Fibroblast of villous mesenchyme (primary cell): ENCODE measurements around the gene FSTL4. TPM values are rescaled to one million over a fixed set of nuclear protein-coding genes. Genes with fewer than 3 reads are reported as not detected.
A peak's percentile ranks its signal among the peaks of the same experiment; 100 is the strongest.

Source experiments
- DNase-seq: peaks from one replicate; pipeline ENCODE4 v3.0.0-alpha.2; 2010; ENCODE audit warnings: low read depth
- H3K4me3 ChIP-seq: 2 replicates; pipeline ENCODE4 v1.5.1; 2011; ENCODE audit warnings: low read depth, mild to moderate bottlenecking, low read length
- total RNA-seq: library from RNA; depleted of rRNA; stranded (reverse); fragments of >200 nt; gene quantifications from 2 replicates; pipeline ENCODE4 v1.2.3, GENCODE V29; 2012
- TF ChIP-seq, protein P1 (sequence below): IDR thresholded peaks from 2 replicates; pipeline ENCODE4 v1.5.1; 2012; ENCODE audit warnings: low read depth, mild to moderate bottlenecking, low read length; ENCODE audit not compliant: insufficient read depth

The FSTL4 gene
- total RNA-seq, 1 donor, result not detected

DNA sequence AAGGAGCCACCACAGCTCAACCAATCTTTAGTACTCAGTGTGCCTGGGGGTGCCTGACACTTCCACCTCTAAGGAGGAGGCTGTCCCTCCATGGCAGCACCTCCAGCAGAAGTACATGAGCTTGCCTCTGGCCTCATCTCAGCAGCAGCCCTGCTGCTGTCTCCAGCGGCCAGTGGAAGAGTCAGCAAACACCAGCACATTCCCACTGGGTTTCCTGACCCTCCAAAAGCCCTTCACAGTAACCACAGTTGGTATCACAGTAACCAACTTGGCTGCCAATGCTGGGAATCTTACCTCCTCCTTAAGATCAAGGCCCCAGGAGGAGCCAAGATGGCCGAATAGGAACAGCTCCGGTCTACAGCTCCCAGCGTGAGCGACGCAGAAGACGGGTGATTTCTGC, 29.4 kb downstream of the FSTL4 start:
- no peak for DNase-seq
- H3K4me3 ChIP-seq, result no peak overlapping the region
- TF ChIP-seq, protein P1, sequence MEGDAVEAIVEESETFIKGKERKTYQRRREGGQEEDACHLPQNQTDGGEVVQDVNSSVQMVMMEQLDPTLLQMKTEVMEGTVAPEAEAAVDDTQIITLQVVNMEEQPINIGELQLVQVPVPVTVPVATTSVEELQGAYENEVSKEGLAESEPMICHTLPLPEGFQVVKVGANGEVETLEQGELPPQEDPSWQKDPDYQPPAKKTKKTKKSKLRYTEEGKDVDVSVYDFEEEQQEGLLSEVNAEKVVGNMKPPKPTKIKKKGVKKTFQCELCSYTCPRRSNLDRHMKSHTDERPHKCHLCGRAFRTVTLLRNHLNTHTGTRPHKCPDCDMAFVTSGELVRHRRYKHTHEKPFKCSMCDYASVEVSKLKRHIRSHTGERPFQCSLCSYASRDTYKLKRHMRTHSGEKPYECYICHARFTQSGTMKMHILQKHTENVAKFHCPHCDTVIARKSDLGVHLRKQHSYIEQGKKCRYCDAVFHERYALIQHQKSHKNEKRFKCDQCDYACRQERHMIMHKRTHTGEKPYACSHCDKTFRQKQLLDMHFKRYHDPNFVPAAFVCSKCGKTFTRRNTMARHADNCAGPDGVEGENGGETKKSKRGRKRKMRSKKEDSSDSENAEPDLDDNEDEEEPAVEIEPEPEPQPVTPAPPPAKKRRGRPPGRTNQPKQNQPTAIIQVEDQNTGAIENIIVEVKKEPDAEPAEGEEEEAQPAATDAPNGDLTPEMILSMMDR, result no peak

DNA sequence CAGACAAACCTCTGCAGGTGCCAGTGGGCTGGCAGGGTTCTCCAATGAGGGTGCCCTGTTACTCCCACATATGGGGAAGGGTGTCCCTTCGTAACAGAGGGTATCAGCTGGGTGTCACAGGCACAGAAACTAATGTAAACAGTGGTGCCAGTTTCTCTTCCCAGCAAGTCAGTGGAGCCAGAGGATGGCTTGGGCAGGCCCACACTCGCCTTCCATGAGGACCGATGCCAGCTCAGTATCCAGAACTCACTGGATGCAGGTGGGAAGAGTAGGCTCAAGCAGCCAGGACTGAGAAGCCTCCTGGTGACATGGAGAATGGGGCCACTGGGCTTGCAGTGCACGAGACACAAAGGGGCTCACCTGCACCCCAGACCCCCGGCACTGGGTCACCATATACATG, 30.4 kb downstream of the FSTL4 start:
- TF ChIP-seq, protein P1, result no peak
- DNase-seq, result no peak
- H3K4me3 ChIP-seq, result no peak overlapping the region

DNA sequence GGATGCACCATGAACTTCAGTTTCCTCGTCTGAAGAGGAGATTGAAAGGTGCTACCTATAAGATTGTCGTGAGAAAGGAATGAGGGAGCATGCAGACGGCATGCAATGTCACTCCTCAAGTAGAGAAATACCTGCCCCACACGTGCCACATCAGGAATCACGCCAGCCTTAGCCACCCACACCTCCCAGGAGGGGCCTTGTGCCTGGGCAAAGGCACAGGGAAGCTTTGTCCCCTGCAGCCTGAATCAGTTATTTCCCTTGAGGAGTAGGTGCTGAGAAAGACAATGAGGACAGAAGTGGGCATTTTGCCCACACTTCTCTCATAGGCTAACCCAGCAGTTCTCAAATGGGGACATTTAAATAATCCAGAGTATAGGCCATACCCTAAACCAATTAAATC, 31.0 kb downstream of the FSTL4 start:
- H3K4me3 ChIP-seq, result no peak overlapping the region
- DNase-seq, result no peak
- TF ChIP-seq, protein P1, result no peak

DNA sequence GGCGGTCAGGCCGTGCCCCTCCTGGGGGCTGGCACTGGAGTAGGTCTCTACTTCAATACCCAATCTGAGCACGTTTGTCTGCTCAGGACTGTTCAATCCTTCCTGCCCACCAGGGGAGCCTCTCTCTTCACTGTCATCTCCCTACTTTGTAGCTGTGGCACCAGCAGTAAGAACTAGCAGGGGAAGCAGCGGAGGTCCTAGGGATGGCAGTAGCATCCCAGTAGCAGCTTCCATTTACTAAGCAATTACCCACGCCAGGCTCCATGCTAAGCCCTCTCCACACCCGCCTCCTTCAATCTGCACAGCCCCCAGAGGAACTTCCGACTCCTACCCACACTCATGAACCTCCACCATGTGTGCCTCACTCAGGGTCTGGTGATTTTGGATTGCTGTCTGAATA, 31.7 kb downstream of the FSTL4 start:
- DNase-seq, result no peak
- TF ChIP-seq, protein P1, result no peak
- H3K4me3 ChIP-seq, result no peak overlapping the region

DNA sequence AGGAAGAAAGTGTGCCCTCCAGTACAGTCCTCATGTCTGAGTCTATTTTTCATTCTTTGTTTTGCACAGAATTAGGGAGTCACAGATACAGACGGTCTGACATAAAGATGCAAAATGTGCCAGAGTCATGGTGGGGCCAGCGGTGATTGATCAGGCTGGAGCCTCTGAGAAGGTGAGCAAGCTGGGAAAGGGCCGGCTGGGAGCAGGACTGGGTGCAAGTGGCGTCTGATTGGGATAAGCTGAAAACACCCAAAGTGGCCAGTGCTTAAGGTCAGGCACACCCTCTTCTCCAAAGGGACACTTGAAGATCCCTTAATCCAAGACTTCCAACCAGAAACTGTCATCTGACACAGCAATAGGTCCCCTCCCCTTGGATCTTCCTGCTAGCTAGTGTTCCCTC, 32.6 kb downstream of the FSTL4 start:
- no peak for DNase-seq
- H3K4me3 ChIP-seq, result no peak overlapping the region
- TF ChIP-seq, protein P1, result no peak

DNA sequence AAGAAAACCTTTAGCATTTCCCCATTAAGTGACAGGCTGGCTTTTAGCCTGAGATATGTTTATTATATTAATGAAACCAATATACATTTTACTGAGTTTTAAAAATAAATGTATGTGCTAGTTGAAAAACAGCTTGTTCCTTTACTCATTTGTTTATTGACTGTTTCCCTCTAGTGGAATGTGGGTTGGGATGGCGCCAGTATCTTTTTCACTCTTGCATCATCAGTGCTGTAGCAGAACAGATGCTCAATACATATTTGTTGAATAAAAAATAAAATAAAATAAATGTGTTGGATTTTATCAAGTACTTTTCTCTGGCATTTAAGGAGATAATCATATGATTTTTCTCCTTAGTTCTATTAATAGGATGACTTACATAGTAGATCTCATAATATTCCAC, 43.0 kb downstream of the FSTL4 start:
- no peak overlapping the region for H3K4me3 ChIP-seq
- TF ChIP-seq, protein P1, result no peak
- DNase-seq, result peak; percentile 27

DNA sequence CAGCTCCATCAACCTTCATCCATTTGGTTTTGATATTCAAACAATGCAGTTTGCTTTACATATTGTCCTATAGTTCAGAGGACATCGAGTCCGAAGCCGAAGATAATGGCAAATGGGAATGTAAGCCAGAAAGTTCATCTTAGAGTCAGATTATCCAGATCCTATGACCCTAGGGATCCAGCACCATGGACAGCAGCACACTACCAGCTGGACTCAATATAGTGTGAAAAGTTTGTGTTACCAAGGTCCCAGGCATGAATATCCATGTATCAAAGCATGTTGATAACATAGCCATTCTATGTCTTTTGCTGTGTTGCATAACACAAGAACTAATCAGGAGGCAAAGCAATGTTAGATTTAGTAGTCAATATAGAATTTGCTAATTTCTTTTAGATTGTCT, 46.3 kb downstream of the FSTL4 start:
- TF ChIP-seq, protein P1, result no peak
- DNase-seq, result peak; percentile 34
- no peak overlapping the region for H3K4me3 ChIP-seq
